Measurements from ENCODE around the gene TMEM30B.
"Not testable (repeated sequence)": the region's sequence is repeated elsewhere in the genome, so short reads cannot be mapped to it uniquely, and the experiment has no call there.

TMEM30B gene

GRCh38 chr14:61266436-61266835 is 14.7 kb downstream of the TMEM30B start:
- DNase-seq (ENCODE audit: low read depth in 3 of 3): no peak

GRCh38 chr14:61264651-61265050 is 16.5 kb downstream of the TMEM30B start:
- no peak for DNase-seq (ENCODE audit: low read depth in 3 of 3)

GRCh38 chr14:61264010-61264571 is 17.0 kb downstream of the TMEM30B start:
- DNase-seq (ENCODE audit: low read depth in 3 of 3): no peak

- DNase-seq (ENCODE audit: low read depth in 3 of 3): no peak
These were observed 19.1 kb downstream of the TMEM30B start for GRCh38 chr14:61262082-61262481.

- no peak for DNase-seq (ENCODE audit: low read depth in 3 of 3)
These were observed 20.0 kb downstream of the TMEM30B start for GRCh38 chr14:61260939-61261776.

GRCh38 chr14:61258985-61259384 is 22.2 kb downstream of the TMEM30B start:
- no peak for DNase-seq (ENCODE audit: low read depth in 3 of 3)

- DNase-seq (ENCODE audit: low read depth in 3 of 3): no peak
These were observed 23.6 kb downstream of the TMEM30B start for GRCh38 chr14:61257469-61258057.

GRCh38 chr14:61256826-61257468 is 24.2 kb downstream of the TMEM30B start:
- DNase-seq (ENCODE audit: low read depth in 3 of 3): no peak

- no peak for DNase-seq (ENCODE audit: low read depth in 3 of 3)
These were observed 25.2 kb downstream of the TMEM30B start for GRCh38 chr14:61255968-61256367.

- DNase-seq (ENCODE audit: low read depth in 3 of 3): no peak
These were observed 26.2 kb downstream of the TMEM30B start for GRCh38 chr14:61254808-61255526.

- DNase-seq (ENCODE audit: low read depth in 3 of 3): no peak
These were observed 27.9 kb downstream of the TMEM30B start for GRCh38 chr14:61253064-61253738.

- DNase-seq (ENCODE audit: low read depth in 3 of 3): peak; percentile 30 to 52 (median 37)
These were observed 28.6 kb downstream of the TMEM30B start for GRCh38 chr14:61252369-61253063.

GRCh38 chr14:61250063-61250462 is 31.1 kb downstream of the TMEM30B start:
- DNase-seq (ENCODE audit: low read depth in 3 of 3): no peak

- no peak for DNase-seq (ENCODE audit: low read depth in 3 of 3)
These were observed 33.2 kb downstream of the TMEM30B start for GRCh38 chr14:61247935-61248334.

GRCh38 chr14:61246721-61247120 is 34.4 kb downstream of the TMEM30B start:
- DNase-seq (ENCODE audit: low read depth in 3 of 3): no peak

- no peak for DNase-seq (ENCODE audit: low read depth in 3 of 3)
These were observed 37.1 kb downstream of the TMEM30B start for GRCh38 chr14:61244009-61244408.

- no peak for DNase-seq (ENCODE audit: low read depth in 3 of 3)
These were observed 40.9 kb downstream of the TMEM30B start for GRCh38 chr14:61240206-61240605.

- DNase-seq (ENCODE audit: low read depth in 3 of 3): not testable (repeated sequence)
These were observed 41.9 kb downstream of the TMEM30B start for GRCh38 chr14:61239285-61239684.

- no peak for DNase-seq (ENCODE audit: low read depth in 3 of 3)
These were observed 42.4 kb downstream of the TMEM30B start for GRCh38 chr14:61238611-61239245.
